Measurements from ENCODE around the gene KLB.

Gene KLB

GRCh38 chr4:39494354-39494753 lies 87.6 kb downstream of the KLB start:
- TF ChIP-seq CTCF (IDR thresholded peaks at IDR 0.05; ENCODE audit: low read depth, low read length, poor library complexity, severe bottlenecking) = no peak
- no peak for TF ChIP-seq EZH2phosphoT487 (IDR thresholded peaks at IDR 0.05; ENCODE audit: borderline replicate concordance, low read length)
- Histone ChIP-seq H3F3A (ENCODE audit: control insufficient read depth, insufficient read depth) (no peaks in the 10 kb centered on the region), H3K4me2 (ENCODE audit: low read length) (no peak overlapping the region), H3K36me3 (ENCODE audit: control insufficient read depth, low read length) (peaks cover 3% of the 10 kb centered on the region; the same call in 1 of the 2 replicates), H3K27ac (ENCODE audit: low read depth, low read length) (no peak overlapping the region), H3K27me3 (ENCODE audit: control insufficient read depth, low read length) (peaks cover 5% of the 10 kb centered on the region; the same call in 1 of the 2 replicates), H3K79me2 (ENCODE audit: control insufficient read depth, low read length) (no peaks in the 10 kb centered on the region), H4K20me1 (ENCODE audit: control insufficient read depth, insufficient read depth, low read depth, low read length) (no peaks in the 10 kb centered on the region), H3K9me3 (ENCODE audit: control insufficient read depth, insufficient read depth, low read length) (no peaks in the 10 kb centered on the region), H3K4me1 (ENCODE audit: control insufficient read depth, low read length) (peaks cover 6% of the 10 kb centered on the region), H3K9me2 (replicated peaks; ENCODE audit: control insufficient read depth, low read length) (no peaks in the 10 kb centered on the region), H3K4me3 (ENCODE audit: low read length) (no peak overlapping the region)

- no peak overlapping the region for H3K4me2 ChIP-seq (ENCODE audit: low read length)
- H3F3A ChIP-seq (ENCODE audit: control insufficient read depth, insufficient read depth) = no peaks in the 10 kb centered on the region
- peaks cover 5% of the 10 kb centered on the region; the same call in 1 of the 2 replicates for H3K27me3 ChIP-seq (ENCODE audit: control insufficient read depth, low read length)
- no peaks in the 10 kb centered on the region for H3K9me3 ChIP-seq (ENCODE audit: control insufficient read depth, insufficient read depth, low read length)
- no peaks in the 10 kb centered on the region for H3K79me2 ChIP-seq (ENCODE audit: control insufficient read depth, low read length)
- TF ChIP-seq EZH2phosphoT487 (IDR thresholded peaks at IDR 0.05; ENCODE audit: borderline replicate concordance, low read length) = no peak
- TF ChIP-seq CTCF (IDR thresholded peaks at IDR 0.05; ENCODE audit: low read depth, low read length, poor library complexity, severe bottlenecking) = no peak
- H4K20me1 ChIP-seq (ENCODE audit: control insufficient read depth, insufficient read depth, low read depth, low read length) = no peaks in the 10 kb centered on the region
- H3K9me2 ChIP-seq (replicated peaks; ENCODE audit: control insufficient read depth, low read length) = no peaks in the 10 kb centered on the region
- H3K36me3 ChIP-seq (ENCODE audit: control insufficient read depth, low read length) = peaks cover 3% of the 10 kb centered on the region; the same call in 1 of the 2 replicates
- no peak overlapping the region for H3K4me3 ChIP-seq (ENCODE audit: low read length)
- H3K4me1 ChIP-seq (ENCODE audit: control insufficient read depth, low read length) = peaks cover 6% of the 10 kb centered on the region
- no peak overlapping the region for H3K27ac ChIP-seq (ENCODE audit: low read depth, low read length)
Observed at GRCh38 chr4:39495446-39496213, 88.9 kb downstream of the KLB start.

- H3K27ac ChIP-seq (ENCODE audit: low read depth, low read length) = no peak overlapping the region
- no peaks in the 10 kb centered on the region for H3K27me3 ChIP-seq (ENCODE audit: control insufficient read depth, low read length)
- no peak overlapping the region for H3K4me3 ChIP-seq (ENCODE audit: low read length)
- no peaks in the 10 kb centered on the region for H3K9me2 ChIP-seq (replicated peaks; ENCODE audit: control insufficient read depth, low read length)
- no peaks in the 10 kb centered on the region for H3K9me3 ChIP-seq (ENCODE audit: control insufficient read depth, insufficient read depth, low read length)
- no peaks in the 10 kb centered on the region for H3K79me2 ChIP-seq (ENCODE audit: control insufficient read depth, low read length)
- no peak for TF ChIP-seq EZH2phosphoT487 (IDR thresholded peaks at IDR 0.05; ENCODE audit: borderline replicate concordance, low read length)
- no peak for TF ChIP-seq CTCF (IDR thresholded peaks at IDR 0.05; ENCODE audit: low read depth, low read length, poor library complexity, severe bottlenecking)
- no peaks in the 10 kb centered on the region for H4K20me1 ChIP-seq (ENCODE audit: control insufficient read depth, insufficient read depth, low read depth, low read length)
- H3K4me2 ChIP-seq (ENCODE audit: low read length) = no peak overlapping the region
- H3K36me3 ChIP-seq (ENCODE audit: control insufficient read depth, low read length) = peaks cover 10% of the 10 kb centered on the region
- H3F3A ChIP-seq (ENCODE audit: control insufficient read depth, insufficient read depth) = no peaks in the 10 kb centered on the region
- no peaks in the 10 kb centered on the region for H3K4me1 ChIP-seq (ENCODE audit: control insufficient read depth, low read length)
Observed at GRCh38 chr4:39497909-39498726, 91.4 kb downstream of the KLB start.
